Large intestine (tissue), 3 donors: ENCODE data around the gene SLC25A26. TPM values are rescaled to one million over a fixed set of nuclear protein-coding genes. Genes with fewer than 3 reads are reported as not detected.
A peak's percentile ranks its signal among the peaks of the same experiment; 100 is the strongest.

Source experiments
- DNase-seq, 2 donors: peaks; one replicate each; pipeline versions ENCODE4 v3.0.0 to v3.0.0-alpha.2; 2013
- H3K27ac ChIP-seq: one replicate; pipeline ENCODE4 v1.5.1; 2013; ENCODE audit warnings: low read length
- H3K27me3 ChIP-seq: 2 replicates; pipeline ENCODE4 v1.6.1; 2013; ENCODE audit warnings: low read length; ENCODE audit not compliant: control insufficient read depth, insufficient read depth
- H3K36me3 ChIP-seq: 2 replicates; pipeline ENCODE4 v1.6.1; 2013; ENCODE audit warnings: low read length; ENCODE audit not compliant: control insufficient read depth, insufficient read depth
- H3K4me1 ChIP-seq: one replicate; pipeline ENCODE4 v1.6.1; 2013; ENCODE audit warnings: low read length; ENCODE audit not compliant: control insufficient read depth, insufficient read depth
- H3K4me3 ChIP-seq: one replicate; pipeline ENCODE4 v1.5.1; 2013; ENCODE audit warnings: low read length
- H3K9me3 ChIP-seq: one replicate; pipeline ENCODE4 v1.6.1; 2013; ENCODE audit warnings: mild to moderate bottlenecking, low read depth, low read length, moderate library complexity; ENCODE audit not compliant: control insufficient read depth
- WGBS: methylation state at CpG from one replicate; pipeline ENCODE4 v1.1.5; 2013; ENCODE audit warnings: low lambda C conversion rate; ENCODE audit not compliant: insufficient coverage; 5-methylcytosine and 5-hydroxymethylcytosine counted together
- polyA plus RNA-seq: library from polyadenylated mRNA; unstranded; fragments of 120-200 nt; gene quantifications from one replicate; pipeline ENCODE4 v1.2.1, GENCODE V29; 2013

SLC25A26 gene
- polyA plus RNA-seq, 1 donor, result 19.9 TPM

- Histone ChIP-seq H3K27me3 (peaks cover 10% of the 10 kb centered on the region), H3K4me1 (no peaks in the 10 kb centered on the region), H3K36me3 (no peaks in the 10 kb centered on the region), H3K27ac (no peak overlapping the region), H3K9me3 (no peaks in the 10 kb centered on the region), H3K4me3 (no peak overlapping the region)
- WGBS, result 85% methylated on average over 5 of the region's 7 CpGs
- no peak for DNase-seq
Measured at GRCh38 chr3:66198437-66199088, 22.2 kb upstream of the SLC25A26 start.

GRCh38 chr3:66199089-66199473, 21.7 kb upstream of the SLC25A26 start:
- no peak for DNase-seq
- Histone ChIP-seq H3K4me3 (no peak overlapping the region), H3K9me3 (no peaks in the 10 kb centered on the region), H3K27me3 (peaks cover 8% of the 10 kb centered on the region), H3K36me3 (no peaks in the 10 kb centered on the region), H3K27ac (no peak overlapping the region), H3K4me1 (no peaks in the 10 kb centered on the region)
- WGBS, result no CpG with 5 or more reads among the region's 1 CpG

GRCh38 chr3:66200147-66200546, 20.7 kb upstream of the SLC25A26 start:
- Histone ChIP-seq H3K4me3 (no peak overlapping the region), H3K27me3 (peaks cover 4% of the 10 kb centered on the region)
- WGBS, result no CpG with 5 or more reads among the region's 3 CpGs

GRCh38 chr3:66200786-66201185, 20.0 kb upstream of the SLC25A26 start:
- Histone ChIP-seq H3K27ac (no peak overlapping the region), H3K27me3 (peaks cover 2% of the 10 kb centered on the region), H3K9me3 (no peaks in the 10 kb centered on the region), H3K4me1 (no peaks in the 10 kb centered on the region), H3K4me3 (no peak overlapping the region), H3K36me3 (no peaks in the 10 kb centered on the region)
- WGBS, result 100% methylated on average over 1 of the region's 2 CpGs
- no peak for DNase-seq

More at GRCh38 chr3:66200147-66200546, 20.7 kb upstream of the SLC25A26 start:
- no peaks in the 10 kb centered on the region for H3K9me3 ChIP-seq
- H3K36me3 ChIP-seq, result no peaks in the 10 kb centered on the region
- no peaks in the 10 kb centered on the region for H3K4me1 ChIP-seq
- H3K27ac ChIP-seq, result no peak overlapping the region
- DNase-seq, result no peak

GRCh38 chr3:66203275-66203674, 17.5 kb upstream of the SLC25A26 start:
- WGBS, result 100% methylated on average over 1 of the region's 2 CpGs

GRCh38 chr3:66206806-66207205, 14.0 kb upstream of the SLC25A26 start:
- Histone ChIP-seq H3K9me3 (no peaks in the 10 kb centered on the region), H3K4me3 (no peak overlapping the region), H3K27me3 (no peaks in the 10 kb centered on the region), H3K4me1 (no peaks in the 10 kb centered on the region), H3K36me3 (no peaks in the 10 kb centered on the region), H3K27ac (no peak overlapping the region)
- WGBS, result 100% methylated on average over 2 of the region's 7 CpGs
- DNase-seq, result no peak

More at GRCh38 chr3:66203275-66203674, 17.5 kb upstream of the SLC25A26 start:
- Histone ChIP-seq H3K4me3 (no peak overlapping the region), H3K36me3 (no peaks in the 10 kb centered on the region), H3K27ac (no peak overlapping the region), H3K9me3 (no peaks in the 10 kb centered on the region), H3K27me3 (no peaks in the 10 kb centered on the region), H3K4me1 (no peaks in the 10 kb centered on the region)
- DNase-seq, result no peak

GRCh38 chr3:66208189-66208588, 12.6 kb upstream of the SLC25A26 start:
- Histone ChIP-seq H3K36me3 (no peaks in the 10 kb centered on the region), H3K9me3 (no peaks in the 10 kb centered on the region), H3K4me3 (no peak overlapping the region), H3K4me1 (no peaks in the 10 kb centered on the region), H3K27ac (no peak overlapping the region), H3K27me3 (no peaks in the 10 kb centered on the region)
- WGBS, result 89% methylated on average over 3 of the region's 3 CpGs
- DNase-seq, result no peak

- Histone ChIP-seq H3K36me3 (no peaks in the 10 kb centered on the region), H3K4me3 (no peak overlapping the region), H3K4me1 (no peaks in the 10 kb centered on the region), H3K9me3 (no peaks in the 10 kb centered on the region), H3K27me3 (no peaks in the 10 kb centered on the region), H3K27ac (no peak overlapping the region)
- no peak for DNase-seq
- WGBS, result 82% methylated on average over 2 of the region's 9 CpGs
Measured at GRCh38 chr3:66210687-66211295, 10.0 kb upstream of the SLC25A26 start.

GRCh38 chr3:66211779-66212178, 9.0 kb upstream of the SLC25A26 start:
- WGBS, result 86% methylated on average over 1 of the region's 4 CpGs
- Histone ChIP-seq H3K9me3 (no peaks in the 10 kb centered on the region), H3K36me3 (no peaks in the 10 kb centered on the region), H3K4me3 (no peak overlapping the region), H3K4me1 (no peaks in the 10 kb centered on the region), H3K27ac (no peak overlapping the region), H3K27me3 (no peaks in the 10 kb centered on the region)
- no peak for DNase-seq

GRCh38 chr3:66215106-66215505, 5.7 kb upstream of the SLC25A26 start:
- Histone ChIP-seq H3K4me3 (no peak overlapping the region), H3K27me3 (no peaks in the 10 kb centered on the region), H3K4me1 (no peaks in the 10 kb centered on the region), H3K36me3 (no peaks in the 10 kb centered on the region), H3K27ac (no peak overlapping the region), H3K9me3 (no peaks in the 10 kb centered on the region)
- no CpG with 5 or more reads among the region's 2 CpGs for WGBS
- DNase-seq, result no peak

- Histone ChIP-seq H3K4me1 (peaks cover 7% of the 10 kb centered on the region), H3K27me3 (no peaks in the 10 kb centered on the region), H3K9me3 (no peaks in the 10 kb centered on the region), H3K4me3 (peak overlapping the region; percentile 73), H3K36me3 (no peaks in the 10 kb centered on the region), H3K27ac (peak overlapping the region; percentile 57)
- no peak for DNase-seq
- 72% methylated on average over 2 of the region's 5 CpGs for WGBS
Measured at GRCh38 chr3:66220066-66220465, 735 bp upstream of the SLC25A26 start.
